K562 (cell line): ENCODE data around the gene GALT. TPM values are rescaled to one million over a fixed set of nuclear protein-coding genes. Genes with fewer than 3 reads are reported as not detected.
A peak's percentile ranks its signal among the peaks of the same experiment; 100 is the strongest.

Experiments used
- CTBP1 ChIP-seq: fragments of 450-650 bp; IDR thresholded peaks from 2 replicates; pipeline ENCODE4 v1.6.1; 2016; ENCODE audit warnings: borderline replicate concordance
- EHMT2 ChIP-seq: fragments of 450-650 bp; IDR thresholded peaks from 2 replicates; pipeline ENCODE4 v1.6.1; 2018; ENCODE audit warnings: antibody characterized with exemption
- LARP7 ChIP-seq: fragments of 450-650 bp; IDR thresholded peaks from 2 replicates; pipeline ENCODE4 v1.6.1; 2016
- MEF2A ChIP-seq: IDR thresholded peaks from 2 replicates; pipeline ENCODE4 v1.6.1; 2011; ENCODE audit warnings: low read depth, mild to moderate bottlenecking, low read length, moderate library complexity; ENCODE audit not compliant: control insufficient read depth
- ZBTB17 ChIP-seq: fragments of 450-650 bp; formaldehyde crosslinking; IDR thresholded peaks from 2 replicates; pipeline ENCODE4 v1.4.0; 2020; ENCODE audit warnings: mild to moderate bottlenecking
- polyA plus RNA-seq, 8 experiments: library from polyadenylated mRNA; depleted of rRNA in 4 of 8; stranded (reverse) in 5 of 8; unstranded in 3 of 8; fragments of >200 nt; fragmentation: Nextera tagmentation in 2 of 8; fragmentation: Illumina TruSeq in 1 of 8; extraction: Ambion mirVana in 2 of 8; extraction: Trizol in 1 of 8; gene quantifications; 2 replicates each; pipeline versions ENCODE4 v1.2.1 to v1.2.3, GENCODE V29; 2011 to 2014; ENCODE audit warnings: inconsistent platforms in 1 of 8, missing spikeins in 1 of 8
- total RNA-seq, 7 experiments: library from RNA; depleted of rRNA in 6 of 7; stranded (reverse); fragments of >200 nt in 6 of 7; fragmentation: Illumina TruSeq in 2 of 7; extraction: Trizol in 2 of 7; gene quantifications; 2 replicates each; pipeline versions ENCODE4 v1.2.1 to v1.2.3, GENCODE V29; 2011 to 2021; ENCODE audit warnings: low replicate concordance in 1 of 7
- TF ChIP-seq, protein P1 (sequence below): sonication (generic); formaldehyde crosslinking; IDR thresholded peaks from 2 replicates; pipeline ENCODE4 v1.8.1; 2023; ENCODE audit warnings: mild to moderate bottlenecking, missing genetic modification reagents
- TF ChIP-seq, protein P2 (sequence below), 2 experiments: fragments of 450-650 bp; conservative IDR thresholded peaks; 2 replicates each; pipeline ENCODE4 v1.6.1; 2017; ENCODE audit warnings: mild to moderate bottlenecking in 2 of 2, moderate library complexity in 2 of 2
- TF ChIP-seq, protein P3 (sequence below): IDR thresholded peaks from 2 replicates; pipeline ENCODE4 v1.6.1; 2011; ENCODE audit warnings: borderline replicate concordance, low read depth, mild to moderate bottlenecking, moderate library complexity, low read length; ENCODE audit not compliant: insufficient read depth, poor library complexity, severe bottlenecking
- TF ChIP-seq, protein P4 (sequence below): fragments of 450-650 bp; conservative IDR thresholded peaks from 2 replicates; pipeline ENCODE4 v1.6.1; 2016; ENCODE audit warnings: missing genetic modification characterization, low read depth, mild to moderate bottlenecking, control low read depth, missing compliant biosample characterization
- TF ChIP-seq, protein P5 (sequence below), 2 experiments: fragments of 450-650 bp; IDR thresholded peaks; 2 replicates each; pipeline ENCODE4 v1.6.1; 2016

Gene GALT
- total and polyA plus RNA-seq, 9 of the 15 experiments (the other 6 are each of a cell fraction or from before 2014, with no cell fraction given), result 7.3 to 29.2 (median 15.6) TPM

DNA sequence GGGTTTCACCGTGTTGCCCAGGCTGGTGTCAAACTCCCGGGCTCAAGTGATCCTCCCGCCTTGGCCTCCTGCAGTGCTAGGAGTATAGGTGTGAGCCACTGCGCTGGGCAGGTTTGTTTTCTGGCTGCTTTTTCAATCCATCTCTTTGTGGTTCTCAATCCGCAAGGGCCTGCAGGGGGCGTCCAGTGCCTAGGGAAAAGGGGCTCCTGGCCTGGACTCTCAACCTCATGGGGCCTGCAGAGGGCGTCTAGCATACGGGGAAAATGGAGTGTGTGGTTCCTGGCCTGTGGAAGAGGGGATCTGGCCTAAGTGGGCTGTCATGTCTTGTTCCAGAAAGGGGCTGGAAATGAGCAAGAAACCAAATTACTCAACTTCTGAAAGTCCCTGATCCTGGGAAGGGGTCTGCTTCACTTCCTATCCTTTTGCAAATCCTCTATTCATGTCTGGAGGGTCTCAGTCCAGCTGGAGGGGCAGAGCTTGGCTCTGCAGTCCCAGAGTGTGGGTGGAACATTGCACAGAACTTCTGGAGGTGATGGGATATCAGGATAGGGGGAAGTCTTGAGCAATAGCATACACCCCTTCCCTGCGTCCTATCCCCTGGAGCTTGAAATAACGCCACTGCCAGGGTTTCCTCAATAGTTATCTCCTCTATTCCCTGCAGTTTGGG is 28.7 kb downstream of the GALT start (continued):
- TF ChIP-seq, protein P1, sequence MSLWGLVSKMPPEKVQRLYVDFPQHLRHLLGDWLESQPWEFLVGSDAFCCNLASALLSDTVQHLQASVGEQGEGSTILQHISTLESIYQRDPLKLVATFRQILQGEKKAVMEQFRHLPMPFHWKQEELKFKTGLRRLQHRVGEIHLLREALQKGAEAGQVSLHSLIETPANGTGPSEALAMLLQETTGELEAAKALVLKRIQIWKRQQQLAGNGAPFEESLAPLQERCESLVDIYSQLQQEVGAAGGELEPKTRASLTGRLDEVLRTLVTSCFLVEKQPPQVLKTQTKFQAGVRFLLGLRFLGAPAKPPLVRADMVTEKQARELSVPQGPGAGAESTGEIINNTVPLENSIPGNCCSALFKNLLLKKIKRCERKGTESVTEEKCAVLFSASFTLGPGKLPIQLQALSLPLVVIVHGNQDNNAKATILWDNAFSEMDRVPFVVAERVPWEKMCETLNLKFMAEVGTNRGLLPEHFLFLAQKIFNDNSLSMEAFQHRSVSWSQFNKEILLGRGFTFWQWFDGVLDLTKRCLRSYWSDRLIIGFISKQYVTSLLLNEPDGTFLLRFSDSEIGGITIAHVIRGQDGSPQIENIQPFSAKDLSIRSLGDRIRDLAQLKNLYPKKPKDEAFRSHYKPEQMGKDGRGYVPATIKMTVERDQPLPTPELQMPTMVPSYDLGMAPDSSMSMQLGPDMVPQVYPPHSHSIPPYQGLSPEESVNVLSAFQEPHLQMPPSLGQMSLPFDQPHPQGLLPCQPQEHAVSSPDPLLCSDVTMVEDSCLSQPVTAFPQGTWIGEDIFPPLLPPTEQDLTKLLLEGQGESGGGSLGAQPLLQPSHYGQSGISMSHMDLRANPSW (CRISPR knock-in tag), result no peak
- no peak for TF ChIP-seq MEF2A
- TF ChIP-seq ZBTB17 (CRISPR knock-in tag), result no peak
- TF ChIP-seq, protein P2, sequence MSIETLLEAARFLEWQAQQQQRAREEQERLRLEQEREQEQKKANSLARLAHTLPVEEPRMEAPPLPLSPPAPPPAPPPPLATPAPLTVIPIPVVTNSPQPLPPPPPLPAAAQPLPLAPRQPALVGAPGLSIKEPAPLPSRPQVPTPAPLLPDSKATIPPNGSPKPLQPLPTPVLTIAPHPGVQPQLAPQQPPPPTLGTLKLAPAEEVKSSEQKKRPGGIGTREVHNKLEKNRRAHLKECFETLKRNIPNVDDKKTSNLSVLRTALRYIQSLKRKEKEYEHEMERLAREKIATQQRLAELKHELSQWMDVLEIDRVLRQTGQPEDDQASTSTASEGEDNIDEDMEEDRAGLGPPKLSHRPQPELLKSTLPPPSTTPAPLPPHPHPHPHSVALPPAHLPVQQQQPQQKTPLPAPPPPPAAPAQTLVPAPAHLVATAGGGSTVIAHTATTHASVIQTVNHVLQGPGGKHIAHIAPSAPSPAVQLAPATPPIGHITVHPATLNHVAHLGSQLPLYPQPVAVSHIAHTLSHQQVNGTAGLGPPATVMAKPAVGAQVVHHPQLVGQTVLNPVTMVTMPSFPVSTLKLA (conservative IDR thresholded peaks at IDR 0.05), result 0 out of 4 replicates have a peak, but pooled peaks of 1 of the 2 experiments have one; percentile 20
- TF ChIP-seq LARP7, result no peak
- TF ChIP-seq, protein P3, sequence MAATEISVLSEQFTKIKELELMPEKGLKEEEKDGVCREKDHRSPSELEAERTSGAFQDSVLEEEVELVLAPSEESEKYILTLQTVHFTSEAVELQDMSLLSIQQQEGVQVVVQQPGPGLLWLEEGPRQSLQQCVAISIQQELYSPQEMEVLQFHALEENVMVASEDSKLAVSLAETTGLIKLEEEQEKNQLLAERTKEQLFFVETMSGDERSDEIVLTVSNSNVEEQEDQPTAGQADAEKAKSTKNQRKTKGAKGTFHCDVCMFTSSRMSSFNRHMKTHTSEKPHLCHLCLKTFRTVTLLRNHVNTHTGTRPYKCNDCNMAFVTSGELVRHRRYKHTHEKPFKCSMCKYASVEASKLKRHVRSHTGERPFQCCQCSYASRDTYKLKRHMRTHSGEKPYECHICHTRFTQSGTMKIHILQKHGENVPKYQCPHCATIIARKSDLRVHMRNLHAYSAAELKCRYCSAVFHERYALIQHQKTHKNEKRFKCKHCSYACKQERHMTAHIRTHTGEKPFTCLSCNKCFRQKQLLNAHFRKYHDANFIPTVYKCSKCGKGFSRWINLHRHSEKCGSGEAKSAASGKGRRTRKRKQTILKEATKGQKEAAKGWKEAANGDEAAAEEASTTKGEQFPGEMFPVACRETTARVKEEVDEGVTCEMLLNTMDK, result peak; percentile 98
- TF ChIP-seq, protein P4, sequence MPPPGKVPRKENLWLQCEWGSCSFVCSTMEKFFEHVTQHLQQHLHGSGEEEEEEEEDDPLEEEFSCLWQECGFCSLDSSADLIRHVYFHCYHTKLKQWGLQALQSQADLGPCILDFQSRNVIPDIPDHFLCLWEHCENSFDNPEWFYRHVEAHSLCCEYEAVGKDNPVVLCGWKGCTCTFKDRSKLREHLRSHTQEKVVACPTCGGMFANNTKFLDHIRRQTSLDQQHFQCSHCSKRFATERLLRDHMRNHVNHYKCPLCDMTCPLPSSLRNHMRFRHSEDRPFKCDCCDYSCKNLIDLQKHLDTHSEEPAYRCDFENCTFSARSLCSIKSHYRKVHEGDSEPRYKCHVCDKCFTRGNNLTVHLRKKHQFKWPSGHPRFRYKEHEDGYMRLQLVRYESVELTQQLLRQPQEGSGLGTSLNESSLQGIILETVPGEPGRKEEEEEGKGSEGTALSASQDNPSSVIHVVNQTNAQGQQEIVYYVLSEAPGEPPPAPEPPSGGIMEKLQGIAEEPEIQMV (tag), result no peak
- TF ChIP-seq, protein P5, sequence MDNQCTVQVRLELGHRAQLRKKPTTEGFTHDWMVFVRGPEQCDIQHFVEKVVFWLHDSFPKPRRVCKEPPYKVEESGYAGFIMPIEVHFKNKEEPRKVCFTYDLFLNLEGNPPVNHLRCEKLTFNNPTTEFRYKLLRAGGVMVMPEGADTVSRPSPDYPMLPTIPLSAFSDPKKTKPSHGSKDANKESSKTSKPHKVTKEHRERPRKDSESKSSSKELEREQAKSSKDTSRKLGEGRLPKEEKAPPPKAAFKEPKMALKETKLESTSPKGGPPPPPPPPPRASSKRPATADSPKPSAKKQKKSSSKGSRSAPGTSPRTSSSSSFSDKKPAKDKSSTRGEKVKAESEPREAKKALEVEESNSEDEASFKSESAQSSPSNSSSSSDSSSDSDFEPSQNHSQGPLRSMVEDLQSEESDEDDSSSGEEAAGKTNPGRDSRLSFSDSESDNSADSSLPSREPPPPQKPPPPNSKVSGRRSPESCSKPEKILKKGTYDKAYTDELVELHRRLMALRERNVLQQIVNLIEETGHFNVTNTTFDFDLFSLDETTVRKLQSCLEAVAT (IDR thresholded peaks at IDR 0.05), result 0 out of 4 replicates have a peak, but pooled peaks of 1 of the 2 experiments have one; percentile 14
- 0 out of 2 replicates have a peak, but pooled peaks have one; percentile 17 for TF ChIP-seq CTBP1
- TF ChIP-seq EHMT2, result no peak
- TF ChIP-seq, all 486 proteins: peak for 20
